Right lobe of liver (tissue), 4 donors: ENCODE data around the gene PLOD3.

Experiments
- CTCF ChIP-seq, 4 donors: fragments of 200-600 bp in 3 of 4; fragments of 450-650 bp in 1 of 4; IDR thresholded peaks; one replicate each; pipeline versions ENCODE4 v1.5.1 to v1.8.0; 2016 to 2022; ENCODE audit warnings: antibody characterized with exemption in 4 of 4, mild to moderate bottlenecking in 2 of 4
- POLR2A ChIP-seq: fragments of 450-650 bp; IDR thresholded peaks from one replicate; pipeline ENCODE4 v1.6.1; 2017; ENCODE audit warnings: antibody characterized with exemption, mild to moderate bottlenecking
- donor health status: DM: no; HTN: no; CAD: no.
- donor health status: DM: no; HTN: no; CAD: no.
- donor health status: DM: no; HTN: yes; CAD: no.

- TF ChIP-seq POLR2A (no peak), CTCF (IDR thresholded peaks at IDR 0.05) (no peak)
These were observed 50.3 kb downstream of the PLOD3 start for GRCh38 chr7:101166909-101167644.
